Kidney (tissue), 14 donors: ENCODE measurements around the gene CLK2. TPM values are rescaled to one million over a fixed set of nuclear protein-coding genes. Genes with fewer than 3 reads are reported as not detected.

Experiments used
- DNase-seq, 5 donors: peaks; one replicate each; pipeline ENCODE4 v3.0.0-alpha.2; 2013 to 2020
- FAIRE-seq: peaks from 2 replicates; lab custom pipeline; 2012; peaks lifted over from hg19 to GRCh38; lab: Jason Lieb, UNC
- H3K27ac ChIP-seq, 2 donors: one replicate each; pipeline ENCODE4 v1.7.0; 2013; ENCODE audit warnings: low read depth in 2 of 2, low read length in 2 of 2, inconsistent platforms in 1 of 2
- H3K27me3 ChIP-seq: one replicate; pipeline ENCODE4 v1.7.1; 2013; ENCODE audit warnings: low read length, inconsistent platforms; ENCODE audit not compliant: control insufficient read depth, insufficient read depth
- H3K36me3 ChIP-seq, 3 donors: one replicate each; pipeline versions ENCODE4 v1.7.0 to v1.7.1; 2013; ENCODE audit warnings: low read length in 3 of 3, control low read depth in 1 of 3, inconsistent platforms in 1 of 3; ENCODE audit not compliant: insufficient read depth in 3 of 3, control insufficient read depth in 2 of 3
- H3K4me1 ChIP-seq, 3 donors: one replicate each; pipeline versions ENCODE4 v1.7.0 to v1.7.1; 2013; ENCODE audit warnings: low read length in 3 of 3, inconsistent platforms in 1 of 3, low read depth in 1 of 3; ENCODE audit not compliant: control insufficient read depth in 2 of 3, insufficient read depth in 2 of 3
- H3K4me3 ChIP-seq, 3 donors: one replicate each; pipeline versions ENCODE4 v1.7.0 to v1.8.1; 2013; ENCODE audit warnings: low read length in 3 of 3, control low read depth in 1 of 3, inconsistent platforms in 1 of 3
- H3K9ac ChIP-seq, 3 donors: one replicate each; pipeline versions ENCODE4 v1.7.0 to v1.7.1; 2013; ENCODE audit warnings: low read length in 3 of 3, control low read depth in 1 of 3, inconsistent platforms in 1 of 3
- H3K9me3 ChIP-seq, 3 donors: one replicate each; pipeline versions ENCODE4 v1.7.0 to v1.7.1; 2013; ENCODE audit warnings: low read length in 3 of 3, control low read depth in 1 of 3, inconsistent platforms in 1 of 3; ENCODE audit not compliant: control insufficient read depth in 2 of 3, insufficient read depth in 1 of 3
- intact Hi-C: fragments of 100-400 bp; cut with DNase I; formaldehyde crosslinking; loops from one replicate; pipeline ENCODE4 v1.11.1; 2022
- polyA plus RNA-seq: library from polyadenylated mRNA; stranded (reverse); fragments of 350-450 nt; fragmentation: Illumina TruSeq; extraction: RNeasy Lipid Tissue Mini Kit (QIAGEN cat#74804); gene quantifications from one replicate; pipeline ENCODE4 v1.2.3, GENCODE V29; 2014; ENCODE audit warnings: low read depth, low replicate concordance; ENCODE audit not compliant: insufficient read depth
- total RNA-seq: library from RNA; stranded (reverse); fragmentation: NEBNext Ultra II Directional; extraction: Animal tissue kit (Norgen Biotek cat#: 25700); gene quantifications from one replicate; pipeline ENCODE4 v1.2.1, GENCODE V29; 2021
- TF ChIP-seq, protein P1 (sequence below): IDR thresholded peaks from 3 replicates; pipeline ENCODE4 v1.5.1; 2012; ENCODE audit warnings: mild to moderate bottlenecking, moderate library complexity, borderline replicate concordance; ENCODE audit not compliant: insufficient read depth; ENCODE audit errors: extremely low read depth
- donor health status: control.
- donor health status: control.
- donor health status: control.
- donor health status: control.
- donor health status: control.
- donor health status: DM: yes; HTN: yes; CAD: no.
- donor health status: Normal renal cell carcinoma (clear cell type).

The CLK2 gene
- total and polyA plus RNA-seq, 2 donors from 2014 or later, result 28.9 to 59.7 TPM

- Histone ChIP-seq H3K27me3 (peaks cover 4% of the 10 kb centered on the region), H3K4me1 (no peaks in the 10 kb centered on the region), H3K36me3 (no peaks in the 10 kb centered on the region), H3K9me3 (no peaks in the 10 kb centered on the region), H3K9ac (no peak overlapping the region), H3K27ac (peak overlapping the region; percentile 40 to 83), H3K4me3 (peak overlapping the region in 2 of 3 donors; percentile 19 to 49)
- no peak for FAIRE-seq
- TF ChIP-seq, protein P1, sequence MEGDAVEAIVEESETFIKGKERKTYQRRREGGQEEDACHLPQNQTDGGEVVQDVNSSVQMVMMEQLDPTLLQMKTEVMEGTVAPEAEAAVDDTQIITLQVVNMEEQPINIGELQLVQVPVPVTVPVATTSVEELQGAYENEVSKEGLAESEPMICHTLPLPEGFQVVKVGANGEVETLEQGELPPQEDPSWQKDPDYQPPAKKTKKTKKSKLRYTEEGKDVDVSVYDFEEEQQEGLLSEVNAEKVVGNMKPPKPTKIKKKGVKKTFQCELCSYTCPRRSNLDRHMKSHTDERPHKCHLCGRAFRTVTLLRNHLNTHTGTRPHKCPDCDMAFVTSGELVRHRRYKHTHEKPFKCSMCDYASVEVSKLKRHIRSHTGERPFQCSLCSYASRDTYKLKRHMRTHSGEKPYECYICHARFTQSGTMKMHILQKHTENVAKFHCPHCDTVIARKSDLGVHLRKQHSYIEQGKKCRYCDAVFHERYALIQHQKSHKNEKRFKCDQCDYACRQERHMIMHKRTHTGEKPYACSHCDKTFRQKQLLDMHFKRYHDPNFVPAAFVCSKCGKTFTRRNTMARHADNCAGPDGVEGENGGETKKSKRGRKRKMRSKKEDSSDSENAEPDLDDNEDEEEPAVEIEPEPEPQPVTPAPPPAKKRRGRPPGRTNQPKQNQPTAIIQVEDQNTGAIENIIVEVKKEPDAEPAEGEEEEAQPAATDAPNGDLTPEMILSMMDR, result no peak
- DNase-seq, result peak in 2 of 5 donors; percentile 19 to 42
- intact Hi-C loops, result no loop called here
These were observed 27.4 kb upstream of the CLK2 start for GRCh38 chr1:155300553-155301329.

GRCh38 chr1:155300024-155300423, 26.7 kb upstream of the CLK2 start:
- Histone ChIP-seq H3K9me3 (no peaks in the 10 kb centered on the region), H3K4me1 (no peaks in the 10 kb centered on the region), H3K9ac (no peak overlapping the region), H3K27ac (no peak overlapping the region), H3K27me3 (peaks cover 10% of the 10 kb centered on the region), H3K4me3 (peak overlapping the region in 2 of 3 donors; percentile 19 to 49), H3K36me3 (no peaks in the 10 kb centered on the region)
- intact Hi-C loops, result no loop called here
- FAIRE-seq, result no peak
- no peak for DNase-seq
- TF ChIP-seq, protein P1, result no peak

GRCh38 chr1:155297384-155297783, 24.1 kb upstream of the CLK2 start:
- Histone ChIP-seq H3K4me3 (no peak overlapping the region), H3K9ac (no peak overlapping the region), H3K4me1 (no peaks in the 10 kb centered on the region), H3K36me3 (no peaks in the 10 kb centered on the region), H3K27me3 (peaks cover 19% of the 10 kb centered on the region), H3K9me3 (no peaks in the 10 kb centered on the region), H3K27ac (no peak overlapping the region)
- peak in 1 of 5 donors; percentile 8 for DNase-seq
- TF ChIP-seq, protein P1, result no peak
- FAIRE-seq, result no peak
- intact Hi-C loops, result no loop called here
